Activated naive CD4-positive, alpha-beta T cell (primary cell): ENCODE results near the gene C2orf74.
"Not testable (repeated sequence)": the region's sequence is repeated elsewhere in the genome, so short reads cannot be mapped to it uniquely, and the experiment has no call there.

Source experiments
- DNase-seq, 4 experiments: peaks; one replicate each; lab custom pipeline; 2025; lab: John Stamatoyannopoulos, UW

The C2orf74 gene

DNA sequence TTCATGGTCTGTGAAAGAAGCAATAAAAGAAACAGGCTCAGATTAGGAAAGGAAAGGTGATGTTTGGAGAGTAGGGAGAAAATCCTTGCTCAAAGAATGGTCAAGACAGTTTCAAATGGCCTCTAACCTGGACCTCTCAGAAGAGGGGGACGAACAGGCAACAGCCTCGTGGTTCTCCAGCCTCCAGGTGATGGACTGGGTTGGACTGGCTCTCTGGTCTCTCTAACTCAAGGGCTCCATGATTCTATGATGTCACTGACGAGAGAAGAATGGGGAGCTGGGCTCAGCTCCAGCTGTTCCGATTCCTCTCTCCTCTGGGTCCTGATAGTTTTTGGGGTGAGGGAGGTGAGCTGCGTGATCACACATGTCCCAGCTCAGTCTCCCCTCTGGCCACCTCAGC lies at the start of gene C2orf74:
Gene C2orf74, plus strand, starts transcription at position 301 of the 400 bp plus-strand sequence. CDS start 327 bp downstream, outside the sequence.
- DNase-seq = no peak

DNA sequence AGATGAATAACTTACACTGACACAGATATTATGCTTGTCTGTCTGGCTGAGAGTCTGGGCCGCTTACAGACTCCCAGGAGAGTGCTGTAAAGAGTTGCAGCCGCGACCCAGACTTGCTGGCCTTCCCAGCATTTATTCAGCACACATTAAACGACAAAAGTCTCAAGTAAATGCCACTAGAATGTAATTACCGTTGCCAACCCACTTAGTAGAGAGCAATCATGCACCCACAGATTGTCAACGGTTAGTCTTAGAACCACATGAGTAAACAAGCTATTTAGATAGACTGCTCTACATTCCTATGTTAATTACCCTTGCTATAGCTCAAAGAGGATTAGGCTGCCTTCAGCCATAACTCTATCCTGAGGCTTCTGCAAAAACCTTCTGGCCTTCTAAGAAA lies 47.8 kb upstream of the C2orf74 start:
- DNase-seq = no peak

- no peak for DNase-seq
Measured at GRCh38 chr2:61116302-61116701, 45.7 kb upstream of the C2orf74 start.

GRCh38 chr2:61117534-61117933 lies 44.5 kb upstream of the C2orf74 start:
- DNase-seq = no peak

- DNase-seq = no peak
Measured at GRCh38 chr2:61125123-61125710, 36.8 kb upstream of the C2orf74 start.

DNA sequence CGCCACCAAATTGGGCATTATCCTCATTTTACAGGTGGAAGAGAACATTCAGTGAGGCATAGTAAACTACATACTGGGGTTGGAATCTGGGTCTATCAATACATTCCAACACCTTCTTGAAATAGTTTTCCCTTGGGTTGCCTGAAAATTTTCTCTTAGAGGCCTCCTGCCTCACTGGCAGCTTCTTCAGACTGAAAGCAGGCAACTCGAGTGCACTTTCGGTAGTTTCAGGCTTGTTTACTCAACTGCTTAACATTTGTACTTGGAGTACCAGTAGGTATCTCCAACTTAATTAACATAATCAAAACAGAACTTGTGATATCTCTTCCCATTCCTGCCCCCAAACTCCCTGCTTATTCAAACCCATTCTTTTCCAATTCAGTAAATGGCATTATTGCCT lies 36.2 kb upstream of the C2orf74 start:
- DNase-seq = no peak

DNA sequence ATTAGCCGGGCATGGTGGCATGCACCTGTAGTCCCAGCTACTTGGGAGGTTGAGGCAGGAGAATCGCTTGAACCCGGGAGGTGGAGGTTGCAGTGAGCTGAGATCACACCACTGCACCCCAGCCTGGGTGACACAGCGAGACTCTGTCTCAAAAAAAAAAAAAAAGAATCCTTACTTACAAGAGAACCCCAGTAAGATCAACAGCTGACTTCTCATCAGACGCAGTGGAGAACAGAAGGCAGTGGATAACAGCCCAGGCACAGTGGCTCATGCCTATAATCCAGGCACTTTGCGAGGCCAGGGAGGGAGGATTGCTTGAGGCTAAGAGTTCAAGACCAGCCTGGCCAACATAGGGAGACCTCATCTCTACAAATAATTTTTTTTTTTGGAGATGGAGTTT lies 33.9 kb upstream of the C2orf74 start:
- DNase-seq = not testable (repeated sequence)

DNA sequence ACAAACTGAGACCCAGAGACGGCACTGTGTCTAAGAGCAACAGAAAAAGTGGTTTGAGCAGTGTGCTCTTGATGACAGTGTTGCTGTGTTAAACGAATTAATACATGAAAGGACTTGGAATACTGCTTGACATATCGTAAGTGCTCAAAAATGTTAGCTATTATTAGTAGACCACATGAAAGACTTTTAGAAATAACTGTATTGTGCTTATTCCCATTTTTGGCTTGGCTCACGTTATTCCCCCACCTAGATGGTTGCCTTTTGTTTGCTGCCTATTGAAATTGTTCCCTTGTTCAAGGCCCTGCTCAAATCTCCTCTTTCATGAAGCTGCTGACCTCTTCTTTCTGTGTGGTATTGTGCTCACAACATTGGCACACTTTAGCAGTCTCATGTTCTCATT lies 27.8 kb upstream of the C2orf74 start:
- DNase-seq = no peak

- no peak for DNase-seq
Measured at GRCh38 chr2:61135510-61135909, 26.5 kb upstream of the C2orf74 start.

DNA sequence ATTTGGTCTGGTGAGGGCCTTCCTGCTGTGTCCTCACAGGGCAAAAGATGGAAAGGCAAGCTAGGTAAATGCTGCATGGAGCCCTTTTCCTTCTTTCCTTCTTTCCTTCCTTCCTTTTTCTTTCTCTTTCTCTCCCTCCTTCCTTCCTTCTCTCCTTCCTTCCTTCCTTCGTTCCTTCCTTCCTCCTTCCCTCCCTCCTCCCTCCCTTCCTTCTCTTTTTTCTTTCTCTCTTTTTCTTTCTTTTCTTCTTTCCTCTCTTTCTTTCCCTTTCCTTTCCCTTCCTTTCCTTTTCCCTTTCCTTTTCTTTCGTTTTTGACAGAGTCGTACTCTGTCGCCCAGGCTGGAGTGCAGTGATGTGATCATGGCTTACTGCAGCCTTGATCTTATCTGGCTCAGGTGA lies 23.1 kb upstream of the C2orf74 start:
- no peak for DNase-seq

DNA sequence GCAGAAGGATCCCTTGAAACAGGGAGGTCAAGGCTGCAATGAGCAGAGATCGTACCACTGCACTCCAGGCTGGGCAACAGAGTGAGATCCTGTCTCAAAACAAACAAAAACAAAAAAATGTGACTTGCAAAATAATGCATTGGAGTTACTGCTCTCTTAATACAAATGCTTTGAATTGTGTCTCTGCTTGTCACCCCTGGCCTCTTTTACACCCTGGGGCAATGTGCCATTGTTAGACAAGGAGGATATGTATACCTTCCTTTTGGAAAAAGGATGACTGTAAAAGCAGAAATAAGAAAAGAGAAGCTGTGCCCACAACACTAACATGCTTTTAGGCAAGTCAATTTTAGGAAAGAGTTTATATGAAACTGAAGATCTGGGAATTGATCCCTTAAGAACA lies 20.8 kb upstream of the C2orf74 start:
- no peak for DNase-seq

DNA sequence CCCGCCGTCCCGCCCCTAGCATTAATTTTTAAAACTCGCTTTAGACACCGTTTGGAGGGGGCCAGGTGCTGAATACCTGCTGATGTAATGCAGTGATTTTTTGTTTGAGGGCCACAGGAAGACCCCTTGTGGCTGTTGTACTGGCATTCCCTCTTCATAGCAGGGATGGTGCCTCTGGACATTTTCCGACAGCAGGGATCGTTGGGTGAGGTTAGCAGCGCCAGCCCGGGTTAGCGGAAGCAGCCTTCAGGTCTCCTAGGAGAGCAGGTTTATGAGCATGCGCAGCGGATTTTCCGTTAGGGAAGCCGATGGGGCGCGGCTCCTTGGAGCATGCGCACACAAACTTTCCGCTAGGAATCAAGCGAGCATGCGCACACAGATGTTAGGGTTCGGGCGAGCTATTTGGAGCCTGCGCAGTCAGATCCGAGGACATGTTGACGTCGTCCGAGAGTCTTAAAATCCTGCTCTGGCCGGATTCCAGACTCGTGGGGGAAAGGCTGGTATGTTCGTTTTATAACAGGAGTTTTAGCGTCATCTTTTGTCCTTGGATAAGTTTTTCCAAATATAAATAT lies 17.2 kb upstream of the C2orf74 start:
- DNase-seq = peak; percentile 69 to 76 (median 74)

GRCh38 chr2:61145990-61146389 lies 16.0 kb upstream of the C2orf74 start:
- no peak for DNase-seq

DNA sequence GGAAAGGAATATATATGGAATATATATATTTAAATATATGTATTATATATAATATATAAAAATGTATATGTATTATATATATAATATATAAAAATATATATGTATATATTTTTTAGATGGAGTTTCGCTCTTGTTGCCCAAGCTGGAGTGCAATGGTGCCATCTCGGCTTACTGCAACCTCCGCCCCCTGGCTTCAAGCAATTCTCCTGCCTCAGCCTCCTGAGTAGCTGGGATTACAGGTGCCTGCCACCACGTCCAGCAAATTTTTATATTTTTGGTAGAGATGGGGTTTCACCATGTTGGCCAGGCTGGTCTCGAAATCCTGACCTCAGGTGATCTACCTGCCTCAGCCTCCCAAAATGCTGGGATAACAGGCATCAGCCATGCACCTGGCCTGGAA lies 13.9 kb upstream of the C2orf74 start:
- DNase-seq = not testable (repeated sequence)

- no peak for DNase-seq
Measured at GRCh38 chr2:61149074-61149473, 12.9 kb upstream of the C2orf74 start.

DNA sequence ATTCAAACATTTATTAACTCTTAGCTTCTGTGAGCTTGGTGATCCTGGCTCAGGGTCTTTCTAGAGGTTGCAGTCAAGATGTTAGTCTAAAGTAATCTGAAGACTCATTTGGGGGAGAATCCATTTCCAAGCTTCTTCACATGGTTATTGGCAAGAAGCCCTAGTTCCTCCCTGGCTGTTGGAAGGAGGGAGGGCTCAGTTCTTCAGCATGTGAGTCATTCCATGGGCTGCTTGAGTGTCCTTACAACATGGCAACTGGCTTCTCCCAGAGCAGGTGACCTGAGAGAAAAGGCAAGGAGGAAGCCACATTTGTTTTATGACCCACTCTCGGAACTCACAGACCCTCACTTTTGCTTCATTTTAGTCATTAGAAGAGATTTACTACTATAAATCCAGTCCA lies 10.6 kb upstream of the C2orf74 start:
- no peak for DNase-seq

- DNase-seq = no peak
Measured at GRCh38 chr2:61157371-61158003, 4.5 kb upstream of the C2orf74 start.

DNA sequence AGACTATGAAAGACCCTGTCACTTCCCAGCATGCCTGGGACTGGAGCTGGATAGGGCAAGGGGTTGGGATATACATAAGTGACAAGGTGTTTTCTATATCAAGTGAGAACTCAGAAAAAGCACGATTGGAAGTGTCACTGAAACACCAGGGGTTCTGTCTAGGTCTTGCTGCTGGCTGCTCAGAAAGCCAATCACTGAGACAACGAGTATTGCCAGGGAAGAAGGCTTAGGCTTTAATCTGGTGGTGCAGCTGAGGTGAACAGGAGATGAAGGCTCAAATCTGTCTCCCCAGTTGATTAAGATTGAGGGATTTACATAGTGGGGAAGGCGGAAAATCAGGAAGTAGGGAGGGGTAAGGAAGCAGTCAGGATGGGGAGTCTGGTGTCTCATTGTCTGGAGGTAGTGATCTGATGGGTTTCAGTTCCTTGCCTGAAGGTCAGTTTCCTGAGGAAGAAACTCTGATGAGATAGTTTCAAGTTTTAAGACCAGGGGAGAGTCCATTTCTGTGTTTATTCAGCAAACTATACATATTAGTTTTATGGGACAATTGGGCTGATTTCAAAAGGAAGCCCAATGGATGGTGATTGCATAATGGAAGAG lies 3.5 kb upstream of the C2orf74 start:
- no peak for DNase-seq

- DNase-seq = no peak
Measured at GRCh38 chr2:61162721-61163120, 733 bp downstream of the C2orf74 start.

DNA sequence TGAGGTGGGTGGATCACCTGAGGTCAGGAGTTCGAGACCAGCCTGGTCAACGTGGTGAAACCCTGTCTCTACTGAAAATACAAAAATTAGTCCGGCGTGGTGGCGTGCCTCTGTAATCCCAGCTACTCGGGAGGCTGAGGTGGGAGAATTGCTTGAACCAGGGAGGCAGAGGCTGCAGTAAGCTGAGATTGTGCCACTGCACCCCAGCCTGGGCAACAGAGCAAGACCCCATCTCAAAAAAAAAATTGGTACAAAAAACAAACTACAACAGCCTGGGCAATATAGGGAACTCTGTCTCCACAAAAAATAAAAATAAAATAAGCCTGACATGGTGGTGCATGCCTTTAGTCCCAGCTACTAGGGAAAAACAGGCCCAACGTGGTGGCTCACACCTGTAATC lies 3.1 kb downstream of the C2orf74 start:
- not testable (repeated sequence) for DNase-seq

DNA sequence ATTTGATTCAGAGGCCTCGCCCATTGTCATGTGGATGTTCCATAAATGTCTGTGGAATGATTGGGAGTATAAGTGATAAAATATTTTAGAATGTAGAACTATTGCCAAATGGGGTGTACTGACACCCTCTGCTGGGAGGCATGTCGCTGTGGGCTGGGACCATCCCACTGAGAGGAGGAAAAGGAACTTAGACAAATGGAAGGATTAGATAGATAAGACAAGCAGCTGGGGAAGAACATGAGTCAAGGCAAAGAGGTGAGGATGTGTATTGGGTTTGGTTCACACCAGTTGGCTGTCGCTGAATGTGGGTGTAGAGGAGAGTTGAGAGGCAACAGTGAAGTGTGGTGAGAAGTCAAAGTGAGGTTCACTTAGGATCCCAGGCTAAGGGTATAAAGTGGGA lies 4.0 kb downstream of the C2orf74 start:
- DNase-seq = no peak

DNA sequence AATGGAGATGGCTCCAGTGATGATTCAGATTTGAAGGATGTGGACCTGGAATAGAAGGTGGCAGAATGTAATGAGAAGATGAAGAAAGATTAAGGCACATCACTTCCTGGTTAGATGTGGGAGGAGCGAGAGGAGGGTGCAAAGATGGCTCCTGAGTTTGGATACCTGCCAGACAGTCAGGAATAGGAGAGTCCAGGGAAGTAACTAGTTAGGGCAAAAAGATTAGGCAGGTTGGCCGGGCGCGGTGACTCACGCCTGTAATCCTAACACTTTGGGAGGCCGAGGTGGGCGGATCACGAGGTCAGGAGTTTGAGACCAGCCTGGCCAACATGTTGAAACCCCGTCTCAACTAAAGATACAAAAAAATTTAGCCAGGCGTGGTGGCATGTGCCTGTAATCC lies 5.6 kb downstream of the C2orf74 start:
- DNase-seq = no peak

GRCh38 chr2:61172671-61173070 lies 10.7 kb downstream of the C2orf74 start:
- DNase-seq = no peak
